NCI-H2029 treated with DMSO at 0.1 percent for 48 hours (cell line): Measurements from ENCODE around the gene PCDHGA9.
"Not testable (repeated sequence)": the region's sequence is repeated elsewhere in the genome, so short reads cannot be mapped to it uniquely, and the experiment has no call there.

Source experiments
- DNase-seq: peaks from one replicate; lab custom pipeline; 2025; lab: John Stamatoyannopoulos, UW

PCDHGA9 gene

DNA sequence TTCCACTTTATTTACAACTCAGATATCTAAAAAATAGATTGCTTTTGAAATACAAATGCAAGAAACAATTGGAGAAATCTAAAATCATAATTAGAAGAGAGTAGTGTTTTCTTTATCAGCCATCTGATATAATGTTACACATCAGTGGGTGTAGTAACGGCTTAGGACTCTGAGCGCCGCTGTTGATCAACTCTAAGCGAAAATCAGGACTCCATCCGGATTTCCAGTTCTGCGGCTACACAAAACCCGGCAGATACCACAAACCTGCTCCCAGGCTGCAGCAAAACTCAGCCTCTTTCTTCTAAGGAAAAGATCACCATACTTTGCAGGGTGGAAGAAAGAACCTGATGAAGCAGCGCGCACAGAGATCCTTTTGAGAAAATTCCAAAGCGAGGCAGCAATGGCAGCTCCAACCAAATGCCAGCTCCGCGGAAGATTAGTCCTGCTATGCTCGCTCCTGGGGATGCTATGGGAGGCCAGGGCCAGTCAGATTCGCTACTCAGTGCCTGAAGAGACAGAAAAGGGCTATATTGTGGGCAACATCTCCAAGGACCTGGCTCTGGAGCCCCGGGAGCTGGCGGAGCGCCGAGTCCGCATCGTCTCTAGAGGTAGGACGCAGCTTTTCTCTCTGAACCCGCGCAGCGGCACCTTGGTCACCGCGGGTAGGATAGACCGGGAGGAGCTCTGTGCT is at the start of gene PCDHGA9:
Gene PCDHGA9, plus strand, starts transcription at position 226 of the 691 bp plus-strand sequence. Its CDS starts 175 bp downstream, at position 401.
- DNase-seq, result no peak

DNA sequence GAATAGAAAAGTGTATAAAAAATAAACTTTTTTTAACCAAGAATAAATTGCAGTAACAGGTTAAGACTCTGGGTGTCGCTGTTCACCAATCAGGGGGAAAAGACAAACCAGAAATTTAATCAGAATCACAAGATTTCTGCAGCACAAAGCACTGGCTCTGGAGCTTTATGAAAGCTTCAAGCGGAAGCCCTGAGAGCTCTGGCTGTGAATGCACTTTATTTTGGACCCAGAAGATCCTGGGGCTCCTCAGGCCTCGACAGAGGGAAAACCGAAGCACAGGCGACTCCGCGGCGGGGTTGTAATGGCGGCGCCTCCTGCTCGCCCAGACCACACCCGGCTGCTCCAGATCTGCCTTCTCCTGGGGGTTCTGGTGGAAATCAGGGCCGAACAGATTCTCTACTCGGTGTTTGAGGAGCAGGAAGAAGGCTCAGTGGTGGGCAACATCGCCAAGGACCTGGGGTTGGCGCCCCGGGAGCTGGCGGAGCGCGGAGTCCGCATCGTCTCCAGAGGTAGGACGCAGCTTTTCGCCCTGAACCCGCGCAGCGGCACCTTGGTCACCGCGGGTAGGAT is 47.6 kb upstream of the PCDHGA9 start, which contains the start of gene PCDHGA4:
Gene PCDHGA4, plus strand, starts transcription at position 122 of the 570 bp plus-strand sequence. Its CDS starts 87 bp downstream, at position 209.
- no peak for DNase-seq

GRCh38 chr5:141355641-141356040 is 46.9 kb upstream of the PCDHGA9 start:
- no peak for DNase-seq

DNA sequence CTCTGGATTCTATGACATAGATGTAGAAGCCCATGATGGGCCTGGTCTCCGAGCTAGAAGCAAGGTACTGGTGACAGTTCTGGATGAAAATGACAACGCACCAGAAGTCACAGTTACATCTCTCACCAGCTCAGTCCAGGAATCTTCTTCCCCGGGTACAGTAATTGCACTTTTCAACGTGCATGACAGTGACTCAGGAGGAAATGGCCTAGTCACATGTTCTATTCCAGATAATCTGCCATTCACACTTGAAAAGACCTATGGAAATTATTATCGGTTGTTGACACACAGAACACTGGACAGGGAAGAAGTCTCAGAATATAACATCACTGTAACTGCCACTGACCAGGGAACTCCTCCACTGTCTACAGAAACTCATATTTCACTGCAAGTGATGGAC is 46.4 kb upstream of the PCDHGA9 start:
- DNase-seq, result no peak

DNA sequence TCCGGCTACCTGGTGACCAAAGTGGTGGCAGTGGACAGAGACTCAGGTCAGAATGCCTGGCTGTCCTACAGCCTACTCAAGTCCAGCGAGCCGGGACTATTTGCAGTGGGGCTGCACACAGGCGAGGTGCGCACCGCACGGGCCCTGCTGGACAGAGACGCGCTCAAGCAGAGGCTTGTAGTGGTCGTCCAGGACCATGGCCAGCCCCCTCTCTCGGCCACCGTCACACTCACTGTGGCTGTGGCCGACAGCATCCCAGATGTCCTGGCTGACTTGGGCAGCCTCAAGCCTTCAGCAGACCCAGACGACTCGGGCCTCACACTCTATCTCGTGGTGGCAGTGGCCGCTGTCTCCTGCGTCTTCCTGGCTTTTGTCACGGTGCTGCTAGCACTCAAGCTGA is 45.6 kb upstream of the PCDHGA9 start:
- DNase-seq, result no peak

DNA sequence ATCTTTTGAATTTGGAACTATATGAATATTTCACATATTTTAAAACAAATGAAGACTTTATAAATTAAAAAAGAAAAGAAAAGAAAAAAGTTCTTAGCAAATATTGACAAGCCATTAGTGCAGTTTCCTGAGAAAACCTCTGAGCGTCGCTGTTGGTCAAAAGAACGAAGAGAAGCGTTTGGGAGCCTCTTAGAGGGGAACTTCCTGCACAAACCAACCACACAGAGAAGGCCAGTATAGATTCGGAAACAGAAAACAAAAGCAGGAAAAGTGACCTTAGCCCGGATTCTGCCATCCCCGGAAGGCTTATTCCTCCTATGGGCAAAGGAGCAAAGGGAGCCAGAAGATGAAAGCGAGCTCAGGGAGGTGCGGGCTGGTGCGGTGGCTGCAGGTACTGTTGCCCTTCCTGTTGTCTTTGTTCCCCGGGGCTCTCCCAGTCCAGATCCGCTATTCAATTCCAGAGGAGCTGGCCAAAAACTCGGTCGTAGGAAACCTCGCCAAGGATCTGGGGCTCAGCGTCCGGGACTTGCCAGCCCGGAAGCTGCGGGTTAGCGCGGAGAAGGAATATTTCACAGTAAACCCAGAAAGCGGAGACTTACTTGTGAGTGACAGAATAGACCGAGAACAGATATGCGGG is 42.7 kb upstream of the PCDHGA9 start, which contains the start of gene PCDHGB2:
Gene PCDHGB2, plus strand, starts transcription at position 205 of the 637 bp plus-strand sequence. Its CDS starts 142 bp downstream, at position 347.
- DNase-seq, result peak; percentile 14

DNA sequence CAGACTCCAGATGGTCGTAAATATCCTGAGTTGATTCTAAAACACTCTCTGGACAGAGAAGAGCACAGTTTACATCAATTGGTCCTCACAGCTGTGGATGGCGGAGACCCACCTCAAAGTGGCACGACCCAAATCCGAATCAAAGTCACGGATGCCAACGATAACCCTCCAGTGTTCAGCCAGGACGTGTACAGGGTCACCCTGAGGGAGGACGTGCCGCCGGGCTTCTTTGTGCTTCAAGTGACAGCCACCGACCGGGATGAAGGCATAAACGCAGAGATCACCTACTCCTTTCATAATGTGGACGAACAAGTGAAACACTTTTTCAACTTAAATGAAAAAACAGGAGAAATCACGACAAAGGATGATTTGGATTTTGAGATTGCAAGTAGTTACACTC is 41.9 kb upstream of the PCDHGA9 start:
- DNase-seq, result no peak

GRCh38 chr5:141362719-141363118 is 39.9 kb upstream of the PCDHGA9 start:
- no peak for DNase-seq

- no peak for DNase-seq
Measured at GRCh38 chr5:141363952-141364660, 38.5 kb upstream of the PCDHGA9 start, which contains the start of gene PCDHGA5. Gene PCDHGA5 (plus strand): TSS chr5:141364162. CDS start chr5:141364331, 169 bp downstream.

- no peak for DNase-seq
Measured at GRCh38 chr5:141366016-141366896, 36.3 kb upstream of the PCDHGA9 start.

GRCh38 chr5:141369994-141370848 is 32.4 kb upstream of the PCDHGA9 start, which contains the start of gene PCDHGB3:
Gene PCDHGB3 (plus strand): TSS chr5:141370242. CDS start chr5:141370395, 153 bp downstream.
- DNase-seq, result no peak

- DNase-seq, result no peak
Measured at GRCh38 chr5:141371572-141372475, 30.8 kb upstream of the PCDHGA9 start.

DNA sequence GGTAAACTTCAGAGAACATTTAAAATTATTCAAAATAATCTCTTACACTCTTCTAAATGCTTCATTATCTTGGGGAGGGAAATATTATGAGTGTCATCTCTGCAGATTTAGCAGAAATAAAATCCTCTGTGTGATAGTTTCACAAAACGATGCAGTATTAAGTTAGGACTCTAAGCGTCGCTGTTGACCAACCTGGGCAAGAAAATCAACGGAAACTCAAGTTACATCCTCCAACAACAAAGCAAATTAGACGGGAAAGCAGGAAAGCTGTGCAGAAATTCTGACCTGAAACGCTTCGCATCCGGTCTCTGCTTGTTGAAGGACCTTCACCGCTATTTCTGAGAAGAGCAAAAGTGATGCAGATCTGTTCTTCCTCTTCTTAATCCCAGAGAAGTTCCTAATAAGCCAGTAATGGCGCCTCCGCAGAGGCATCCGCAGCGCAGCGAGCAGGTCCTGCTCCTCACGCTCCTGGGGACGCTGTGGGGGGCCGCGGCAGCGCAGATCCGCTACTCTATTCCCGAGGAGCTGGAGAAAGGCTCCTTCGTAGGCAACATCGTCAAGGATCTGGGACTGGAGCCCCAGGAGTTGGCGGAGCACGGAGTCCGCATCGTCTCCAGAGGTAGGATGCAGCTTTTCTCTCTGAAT is 28.8 kb upstream of the PCDHGA9 start, which contains the start of gene PCDHGA6:
Gene PCDHGA6, plus strand, starts transcription at position 219 of the 645 bp plus-strand sequence. Its CDS starts 193 bp downstream, at position 412.
- no peak for DNase-seq

DNA sequence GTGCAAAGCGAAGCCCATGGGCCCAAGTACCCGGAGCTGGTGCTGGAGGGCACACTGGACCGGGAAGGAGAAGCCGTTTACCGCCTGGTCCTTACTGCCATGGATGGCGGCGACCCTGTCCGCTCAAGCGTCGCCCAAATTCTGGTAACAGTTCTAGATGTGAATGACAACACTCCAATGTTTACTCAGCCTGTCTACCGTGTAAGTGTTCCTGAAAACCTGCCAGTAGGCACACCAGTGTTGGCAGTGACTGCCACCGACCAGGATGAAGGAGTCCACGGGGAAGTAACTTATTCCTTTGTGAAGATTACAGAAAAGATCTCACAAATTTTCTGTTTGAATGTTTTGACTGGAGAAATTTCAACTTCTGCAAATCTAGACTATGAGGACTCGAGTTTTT is 28.0 kb upstream of the PCDHGA9 start:
- no peak for DNase-seq

- not testable (repeated sequence) for DNase-seq
Measured at GRCh38 chr5:141375444-141376155, 27.0 kb upstream of the PCDHGA9 start.

DNA sequence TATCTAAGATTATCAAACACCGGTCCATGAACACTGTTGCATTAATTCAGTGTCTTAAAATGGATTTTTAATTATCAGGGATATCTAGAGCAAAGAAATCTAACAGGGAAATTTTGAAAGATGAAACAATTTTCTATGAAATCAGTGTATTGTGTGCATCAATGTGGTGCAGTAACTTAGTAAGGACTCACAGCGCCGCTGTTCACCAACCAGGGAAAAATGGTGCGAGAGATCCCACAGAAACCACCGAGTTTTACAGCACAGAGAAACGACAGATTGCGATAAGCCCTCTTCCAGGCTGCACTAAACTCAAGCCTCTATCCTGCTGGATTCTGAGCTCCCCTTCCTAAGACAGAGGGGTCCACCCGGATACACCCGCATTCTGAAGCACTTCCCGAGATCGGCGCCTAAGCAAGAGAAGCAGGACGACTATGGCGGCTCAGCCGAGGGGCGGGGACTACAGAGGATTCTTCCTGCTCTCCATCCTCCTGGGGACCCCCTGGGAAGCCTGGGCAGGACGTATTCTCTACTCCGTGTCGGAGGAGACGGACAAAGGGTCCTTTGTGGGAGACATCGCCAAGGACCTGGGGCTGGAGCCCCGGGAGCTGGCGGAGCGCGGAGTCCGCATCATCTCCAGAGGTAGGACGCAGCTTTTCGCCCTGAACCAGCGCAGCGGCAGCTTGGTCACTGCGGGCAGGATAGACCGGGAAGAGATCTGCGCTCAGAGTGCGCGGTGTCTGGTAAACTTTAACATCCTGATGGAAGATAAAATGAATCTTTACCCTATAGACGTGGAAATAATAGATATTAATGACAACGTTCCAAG is 19.9 kb upstream of the PCDHGA9 start, which contains the start of gene PCDHGA7:
Gene PCDHGA7, plus strand, starts transcription at position 274 of the 826 bp plus-strand sequence. Its CDS starts 158 bp downstream, at position 432.
- no peak for DNase-seq

DNA sequence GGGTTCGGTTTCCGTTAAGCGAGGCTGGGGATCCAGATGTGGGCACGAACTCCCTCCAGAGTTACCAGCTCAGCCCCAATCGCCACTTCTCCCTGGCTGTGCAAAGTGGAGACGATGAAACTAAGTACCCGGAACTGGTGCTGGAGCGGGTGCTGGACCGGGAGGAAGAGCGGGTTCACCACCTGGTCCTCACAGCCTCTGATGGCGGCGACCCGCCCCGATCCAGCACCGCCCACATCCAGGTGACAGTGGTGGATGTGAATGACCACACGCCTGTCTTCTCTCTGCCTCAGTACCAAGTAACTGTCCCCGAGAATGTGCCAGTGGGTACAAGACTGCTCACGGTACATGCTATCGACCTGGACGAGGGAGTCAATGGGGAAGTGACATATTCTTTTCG is 19.2 kb upstream of the PCDHGA9 start:
- no peak for DNase-seq
